ENCODE data around the gene LARP4.

- TF ChIP-seq EP300 (IDR thresholded peaks at IDR 0.05; ENCODE audit: borderline replicate concordance), result no peak
- TF ChIP-seq CREB1 (IDR thresholded peaks at IDR 0.05; ENCODE audit: low read depth), result no peak
- no peak for TF ChIP-seq RAD21 (IDR thresholded peaks at IDR 0.05; ENCODE audit: low read depth)
- TF ChIP-seq TAF1 (IDR thresholded peaks at IDR 0.05; ENCODE audit: low read depth), result no peak
- no peak for TF ChIP-seq NFIC (IDR thresholded peaks at IDR 0.05)
- no peak for TF ChIP-seq TCF12 (IDR thresholded peaks at IDR 0.05; ENCODE audit: low read depth)
- no peak for TF ChIP-seq MAX (IDR thresholded peaks at IDR 0.05)
- TF ChIP-seq EGR1 (IDR thresholded peaks at IDR 0.05), result no peak
- no peak for TF ChIP-seq CEBPB (IDR thresholded peaks at IDR 0.05)
- no peak for TF ChIP-seq YY1 (IDR thresholded peaks at IDR 0.05; ENCODE audit: low read depth)
- TF ChIP-seq TEAD4 (IDR thresholded peaks at IDR 0.05), result no peak
- TF ChIP-seq REST (IDR thresholded peaks at IDR 0.05; ENCODE audit: low read depth), result no peak
- TF ChIP-seq, protein P1, sequence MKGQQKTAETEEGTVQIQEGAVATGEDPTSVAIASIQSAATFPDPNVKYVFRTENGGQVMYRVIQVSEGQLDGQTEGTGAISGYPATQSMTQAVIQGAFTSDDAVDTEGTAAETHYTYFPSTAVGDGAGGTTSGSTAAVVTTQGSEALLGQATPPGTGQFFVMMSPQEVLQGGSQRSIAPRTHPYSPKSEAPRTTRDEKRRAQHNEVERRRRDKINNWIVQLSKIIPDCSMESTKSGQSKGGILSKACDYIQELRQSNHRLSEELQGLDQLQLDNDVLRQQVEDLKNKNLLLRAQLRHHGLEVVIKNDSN (IDR thresholded peaks at IDR 0.05), result no peak
- TF ChIP-seq FOXM1 (IDR thresholded peaks at IDR 0.05; ENCODE audit: borderline replicate concordance, low read depth), result no peak
Observed at GRCh38 chr12:50517421-50518048, 116.8 kb downstream of the LARP4 start.

Measured in Ishikawa (cell line).